Measurements from ENCODE around the gene GABARAPL1. TPM values are rescaled to one million over a fixed set of nuclear protein-coding genes. Genes with fewer than 3 reads are reported as not detected.

The GABARAPL1 gene
- total RNA-seq, 3 donors from 2014 or later = 146 to 182 (median 155) TPM

DNA sequence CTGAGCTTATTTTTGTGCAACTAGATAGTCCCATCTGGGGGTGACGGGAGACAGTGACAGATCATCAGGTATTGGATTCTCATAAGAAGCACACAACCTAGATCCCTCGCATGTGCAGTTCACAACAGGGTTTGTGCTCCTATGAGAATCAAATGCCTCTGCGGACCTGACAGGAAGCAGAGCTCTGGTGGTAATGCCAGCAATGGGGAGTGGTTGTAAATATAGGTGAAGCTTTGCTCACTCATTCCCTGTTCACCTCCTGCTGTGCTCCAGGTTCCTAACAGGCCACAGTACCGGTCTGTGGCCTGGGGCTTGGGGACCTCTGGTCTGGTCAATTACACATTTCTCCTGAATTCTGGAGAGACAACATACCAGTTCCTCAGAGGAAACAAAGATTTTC, 39.0 kb downstream of the GABARAPL1 start:
- intact Hi-C loops (cut with DNase I; ENCODE audit: low total_unique reads) = no loop called here
- Histone ChIP-seq H3K27ac (no peak overlapping the region), H3K27me3 (no peaks in the 10 kb centered on the region), H3K9me3 (peaks cover 0 to 6% of the 10 kb centered on the region in 2 donors), H3K4me3 (no peak overlapping the region), H3K36me3 (no peaks in the 10 kb centered on the region), H3K4me1 (no peaks in the 10 kb centered on the region)
- TF ChIP-seq POLR2AphosphoS5 (IDR thresholded peaks at IDR 0.05) (no peak), POLR2A (IDR thresholded peaks at IDR 0.05) (no peak)
- TF ChIP-seq, protein P1, sequence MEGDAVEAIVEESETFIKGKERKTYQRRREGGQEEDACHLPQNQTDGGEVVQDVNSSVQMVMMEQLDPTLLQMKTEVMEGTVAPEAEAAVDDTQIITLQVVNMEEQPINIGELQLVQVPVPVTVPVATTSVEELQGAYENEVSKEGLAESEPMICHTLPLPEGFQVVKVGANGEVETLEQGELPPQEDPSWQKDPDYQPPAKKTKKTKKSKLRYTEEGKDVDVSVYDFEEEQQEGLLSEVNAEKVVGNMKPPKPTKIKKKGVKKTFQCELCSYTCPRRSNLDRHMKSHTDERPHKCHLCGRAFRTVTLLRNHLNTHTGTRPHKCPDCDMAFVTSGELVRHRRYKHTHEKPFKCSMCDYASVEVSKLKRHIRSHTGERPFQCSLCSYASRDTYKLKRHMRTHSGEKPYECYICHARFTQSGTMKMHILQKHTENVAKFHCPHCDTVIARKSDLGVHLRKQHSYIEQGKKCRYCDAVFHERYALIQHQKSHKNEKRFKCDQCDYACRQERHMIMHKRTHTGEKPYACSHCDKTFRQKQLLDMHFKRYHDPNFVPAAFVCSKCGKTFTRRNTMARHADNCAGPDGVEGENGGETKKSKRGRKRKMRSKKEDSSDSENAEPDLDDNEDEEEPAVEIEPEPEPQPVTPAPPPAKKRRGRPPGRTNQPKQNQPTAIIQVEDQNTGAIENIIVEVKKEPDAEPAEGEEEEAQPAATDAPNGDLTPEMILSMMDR (IDR thresholded peaks at IDR 0.05) = no peak
- DNase-seq (ENCODE audit: low spot score in 2 of 2) = no peak

DNA sequence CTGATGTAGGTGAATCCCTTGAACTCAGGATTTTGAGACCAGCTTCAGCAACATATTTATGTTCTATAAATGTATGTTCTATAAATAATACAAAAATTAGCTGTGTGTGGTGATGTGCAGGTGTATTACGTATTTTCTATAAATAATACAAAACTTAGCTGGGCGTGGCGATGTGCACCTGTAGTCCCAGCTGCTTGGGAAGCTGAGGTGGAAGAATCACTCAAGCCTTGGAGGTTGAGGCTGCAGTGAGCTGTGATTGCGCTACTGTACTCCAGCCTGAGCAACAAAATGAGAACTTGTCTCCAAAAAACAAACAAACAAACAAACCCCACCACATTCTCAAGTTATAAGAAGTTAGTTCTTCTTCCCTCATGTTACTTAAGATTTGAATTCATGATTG, 39.5 kb downstream of the GABARAPL1 start:
- H3K4me3 ChIP-seq = no peak overlapping the region
- H3K36me3 ChIP-seq = no peaks in the 10 kb centered on the region
- no peaks in the 10 kb centered on the region for H3K4me1 ChIP-seq
- intact Hi-C loops (cut with DNase I; ENCODE audit: low total_unique reads) = no loop called here
- no peak for DNase-seq (ENCODE audit: low spot score in 2 of 2)
- H3K27ac ChIP-seq = no peak overlapping the region
- peaks cover 0 to 6% of the 10 kb centered on the region in 2 donors for H3K9me3 ChIP-seq
- TF ChIP-seq POLR2A (IDR thresholded peaks at IDR 0.05) (no peak), POLR2AphosphoS5 (IDR thresholded peaks at IDR 0.05) (no peak)
- TF ChIP-seq, protein P1 (IDR thresholded peaks at IDR 0.05) = no peak
- no peaks in the 10 kb centered on the region for H3K27me3 ChIP-seq

DNA sequence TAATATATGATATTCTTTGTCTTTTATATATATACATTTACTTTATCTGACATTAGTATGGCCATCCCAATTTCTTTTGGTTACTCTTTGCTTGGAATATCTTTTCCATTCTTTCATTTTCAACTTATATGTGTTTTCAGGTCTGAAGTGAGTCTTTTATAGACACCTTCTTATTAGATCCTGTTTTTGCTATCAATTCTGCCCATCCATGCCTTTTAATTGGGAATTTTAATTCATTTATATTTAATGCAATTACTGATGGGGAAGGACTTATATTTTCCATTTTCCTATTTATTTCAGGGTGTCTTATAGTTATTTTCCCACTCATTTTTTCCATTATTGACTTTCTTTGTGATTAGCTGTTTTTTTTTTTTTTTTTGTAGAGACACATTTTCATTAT, 43.4 kb downstream of the GABARAPL1 start:
- Histone ChIP-seq H3K36me3 (no peaks in the 10 kb centered on the region), H3K4me1 (no peaks in the 10 kb centered on the region), H3K27me3 (no peaks in the 10 kb centered on the region), H3K4me3 (no peak overlapping the region), H3K27ac (no peak overlapping the region), H3K9me3 (peaks cover 0 to 6% of the 10 kb centered on the region in 2 donors)
- intact Hi-C loops (cut with DNase I; ENCODE audit: low total_unique reads) = no loop called here
- TF ChIP-seq, protein P1 (IDR thresholded peaks at IDR 0.05) = no peak
- TF ChIP-seq POLR2AphosphoS5 (IDR thresholded peaks at IDR 0.05) (no peak), POLR2A (IDR thresholded peaks at IDR 0.05) (no peak)
- DNase-seq (ENCODE audit: low spot score in 2 of 2) = no peak

DNA sequence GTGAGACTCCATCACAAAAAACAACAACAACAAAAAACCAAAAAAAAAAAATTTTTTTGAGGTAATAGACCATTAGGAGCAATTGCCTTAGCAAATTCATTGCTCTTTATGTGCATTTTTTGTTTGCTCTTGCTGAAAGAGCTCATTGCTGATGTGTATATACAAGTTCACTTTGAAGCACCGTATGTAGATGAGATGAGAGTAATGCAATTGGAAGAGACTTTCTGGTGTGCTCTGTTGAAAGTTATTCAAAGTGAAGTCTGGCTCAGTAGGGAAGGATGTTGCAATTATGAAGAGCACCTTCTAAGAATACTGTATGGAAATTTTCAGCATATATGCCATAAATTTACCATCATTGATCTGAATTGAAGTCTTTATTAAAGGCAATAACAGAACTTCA, 48.2 kb downstream of the GABARAPL1 start:
- Histone ChIP-seq H3K36me3 (no peaks in the 10 kb centered on the region), H3K4me1 (no peaks in the 10 kb centered on the region), H3K27me3 (no peaks in the 10 kb centered on the region), H3K27ac (no peak overlapping the region), H3K9me3 (peaks cover 0 to 4% of the 10 kb centered on the region in 2 donors), H3K4me3 (no peak overlapping the region)
- DNase-seq (ENCODE audit: low spot score in 2 of 2) = no peak
- intact Hi-C loops (cut with DNase I; ENCODE audit: low total_unique reads) = no loop called here
- TF ChIP-seq POLR2A (IDR thresholded peaks at IDR 0.05) (no peak), POLR2AphosphoS5 (IDR thresholded peaks at IDR 0.05) (no peak)
- TF ChIP-seq, protein P1 (IDR thresholded peaks at IDR 0.05) = no peak

DNA sequence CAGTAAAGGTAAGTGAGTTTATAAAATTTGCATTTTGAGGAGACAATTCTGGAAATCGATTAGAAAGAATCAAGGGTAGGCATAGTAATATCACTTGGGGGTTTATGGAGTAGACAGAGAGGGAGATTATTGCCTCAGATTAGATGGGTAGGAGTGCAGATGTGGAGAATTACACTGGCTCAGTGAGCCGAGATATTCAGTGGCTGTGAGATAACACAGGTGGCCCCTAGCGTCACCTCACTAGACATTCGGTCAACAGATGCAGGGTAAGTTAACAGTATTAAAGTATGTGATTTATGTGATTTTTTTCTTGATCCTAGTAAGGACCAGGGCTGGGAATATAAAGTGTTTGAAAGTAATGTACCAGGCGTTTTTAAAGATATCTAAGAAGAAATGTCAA, 55.4 kb downstream of the GABARAPL1 start:
- intact Hi-C loops (cut with DNase I; ENCODE audit: low total_unique reads) = no loop called here
- Histone ChIP-seq H3K36me3 (no peaks in the 10 kb centered on the region), H3K4me3 (no peak overlapping the region), H3K27ac (no peak overlapping the region), H3K4me1 (no peaks in the 10 kb centered on the region), H3K27me3 (no peaks in the 10 kb centered on the region), H3K9me3 (no peaks in the 10 kb centered on the region)
- no peak for TF ChIP-seq POLR2A (IDR thresholded peaks at IDR 0.05)
- TF ChIP-seq POLR2AphosphoS5 (IDR thresholded peaks at IDR 0.05) = no peak
- TF ChIP-seq, protein P1 (IDR thresholded peaks at IDR 0.05) = no peak
- DNase-seq (ENCODE audit: low spot score in 2 of 2) = no peak
